HCT116 (cell line): ENCODE results near the gene P2RY12.

Experiments used
- CEBPB ChIP-seq: IDR thresholded peaks from 2 replicates; pipeline ENCODE4 v1.6.1; 2012; ENCODE audit warnings: low read depth
- EZH2 ChIP-seq: fragments of 200-600 bp; sonication (generic); IDR thresholded peaks from 2 replicates; pipeline ENCODE4 v1.6.1; 2017; ENCODE audit warnings: antibody characterized with exemption, mixed run types
- EZH2phosphoT487 ChIP-seq: fragments of 200-600 bp; IDR thresholded peaks from 2 replicates; pipeline ENCODE4 v1.6.1; 2018; ENCODE audit warnings: antibody characterized with exemption, borderline replicate concordance
- FOSL1 ChIP-seq: IDR thresholded peaks from 2 replicates; pipeline ENCODE4 v1.6.1; 2012; ENCODE audit warnings: low read depth
- POLR2A ChIP-seq: IDR thresholded peaks from 2 replicates; pipeline ENCODE4 v1.7.0; 2011; ENCODE audit warnings: borderline replicate concordance; ENCODE audit not compliant: insufficient read depth, insufficient read length; ENCODE audit errors: extremely low read depth
- POLR2AphosphoS5 ChIP-seq: IDR thresholded peaks from 2 replicates; pipeline ENCODE4 v1.6.1; 2011; ENCODE audit warnings: mild to moderate bottlenecking, low read depth, low read length, moderate library complexity
- RAD21 ChIP-seq: IDR thresholded peaks from 2 replicates; pipeline ENCODE4 v1.6.1; 2012; ENCODE audit warnings: low read depth, mild to moderate bottlenecking
- SIN3A ChIP-seq: IDR thresholded peaks from 2 replicates; pipeline ENCODE4 v1.6.1; 2012; ENCODE audit warnings: low read depth
- SRF ChIP-seq: IDR thresholded peaks from 2 replicates; pipeline ENCODE4 v1.6.1; 2012; ENCODE audit warnings: low read depth
- YY1 ChIP-seq: IDR thresholded peaks from 2 replicates; pipeline ENCODE4 v1.6.1; 2011; ENCODE audit warnings: low read length, low read depth, moderate library complexity, mild to moderate bottlenecking; ENCODE audit not compliant: insufficient replicate concordance; ENCODE audit errors: extremely low read depth
- TF ChIP-seq, protein P1 (sequence below), 3 experiments: fragments of 200-600 bp in 1 of 3; sonication (generic) in 1 of 3; IDR thresholded peaks in 2 of 3; conservative IDR thresholded peaks in 1 of 3; 2 replicates each; pipeline ENCODE4 v1.5.1; 2012 to 2017; ENCODE audit warnings: low read depth in 2 of 3, low read length in 2 of 3, antibody characterized with exemption in 1 of 3, borderline replicate concordance in 1 of 3, control low read depth in 1 of 3, mild to moderate bottlenecking in 1 of 3, mixed read lengths in 1 of 3, mixed run types in 1 of 3, moderate library complexity in 1 of 3; ENCODE audit not compliant: insufficient read depth in 1 of 3
- TF ChIP-seq, protein P2 (sequence below): IDR thresholded peaks from 2 replicates; pipeline ENCODE4 v1.6.1; 2012; ENCODE audit warnings: low read depth
- TF ChIP-seq, protein P3 (sequence below): IDR thresholded peaks from 2 replicates; pipeline ENCODE4 v1.6.1; 2012

DNA sequence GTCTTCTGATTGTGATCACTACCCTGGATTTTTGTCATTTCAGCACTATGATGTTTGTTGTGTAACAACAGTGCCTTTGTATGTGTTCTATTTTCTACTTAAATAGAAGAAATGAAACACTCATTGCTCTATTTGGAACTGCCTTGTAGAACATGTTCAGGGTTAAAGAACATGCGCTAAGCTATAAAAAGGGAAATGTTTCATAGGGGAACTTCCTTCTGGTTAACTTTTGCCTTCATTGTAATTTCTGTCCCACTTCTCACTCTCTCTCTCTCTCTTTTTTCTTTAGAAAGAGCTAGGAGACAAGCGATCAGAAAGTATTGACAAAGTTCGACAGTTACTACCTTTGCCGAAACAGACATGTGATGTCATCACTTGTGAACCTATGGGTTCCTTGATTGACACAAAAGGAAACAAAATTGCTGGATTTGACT is at the start of gene P2RY12:
- TF ChIP-seq EZH2 (no peak), SIN3A (no peak), SRF (no peak), POLR2A (no peak), YY1 (no peak), RAD21 (no peak), POLR2AphosphoS5 (no peak), CEBPB (no peak), FOSL1 (no peak), EZH2phosphoT487 (no peak)
- TF ChIP-seq, protein P1, sequence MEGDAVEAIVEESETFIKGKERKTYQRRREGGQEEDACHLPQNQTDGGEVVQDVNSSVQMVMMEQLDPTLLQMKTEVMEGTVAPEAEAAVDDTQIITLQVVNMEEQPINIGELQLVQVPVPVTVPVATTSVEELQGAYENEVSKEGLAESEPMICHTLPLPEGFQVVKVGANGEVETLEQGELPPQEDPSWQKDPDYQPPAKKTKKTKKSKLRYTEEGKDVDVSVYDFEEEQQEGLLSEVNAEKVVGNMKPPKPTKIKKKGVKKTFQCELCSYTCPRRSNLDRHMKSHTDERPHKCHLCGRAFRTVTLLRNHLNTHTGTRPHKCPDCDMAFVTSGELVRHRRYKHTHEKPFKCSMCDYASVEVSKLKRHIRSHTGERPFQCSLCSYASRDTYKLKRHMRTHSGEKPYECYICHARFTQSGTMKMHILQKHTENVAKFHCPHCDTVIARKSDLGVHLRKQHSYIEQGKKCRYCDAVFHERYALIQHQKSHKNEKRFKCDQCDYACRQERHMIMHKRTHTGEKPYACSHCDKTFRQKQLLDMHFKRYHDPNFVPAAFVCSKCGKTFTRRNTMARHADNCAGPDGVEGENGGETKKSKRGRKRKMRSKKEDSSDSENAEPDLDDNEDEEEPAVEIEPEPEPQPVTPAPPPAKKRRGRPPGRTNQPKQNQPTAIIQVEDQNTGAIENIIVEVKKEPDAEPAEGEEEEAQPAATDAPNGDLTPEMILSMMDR (IDR thresholded peaks at IDR 0.05 in 2 of 3, conservative IDR thresholded peaks at IDR 0.05 in 1 of 3; ENCODE audit: borderline replicate concordance in 1 of 3, insufficient read depth in 1 of 3, low read depth in 2 of 3, low read length in 2 of 3), result no peak
- TF ChIP-seq, protein P2, sequence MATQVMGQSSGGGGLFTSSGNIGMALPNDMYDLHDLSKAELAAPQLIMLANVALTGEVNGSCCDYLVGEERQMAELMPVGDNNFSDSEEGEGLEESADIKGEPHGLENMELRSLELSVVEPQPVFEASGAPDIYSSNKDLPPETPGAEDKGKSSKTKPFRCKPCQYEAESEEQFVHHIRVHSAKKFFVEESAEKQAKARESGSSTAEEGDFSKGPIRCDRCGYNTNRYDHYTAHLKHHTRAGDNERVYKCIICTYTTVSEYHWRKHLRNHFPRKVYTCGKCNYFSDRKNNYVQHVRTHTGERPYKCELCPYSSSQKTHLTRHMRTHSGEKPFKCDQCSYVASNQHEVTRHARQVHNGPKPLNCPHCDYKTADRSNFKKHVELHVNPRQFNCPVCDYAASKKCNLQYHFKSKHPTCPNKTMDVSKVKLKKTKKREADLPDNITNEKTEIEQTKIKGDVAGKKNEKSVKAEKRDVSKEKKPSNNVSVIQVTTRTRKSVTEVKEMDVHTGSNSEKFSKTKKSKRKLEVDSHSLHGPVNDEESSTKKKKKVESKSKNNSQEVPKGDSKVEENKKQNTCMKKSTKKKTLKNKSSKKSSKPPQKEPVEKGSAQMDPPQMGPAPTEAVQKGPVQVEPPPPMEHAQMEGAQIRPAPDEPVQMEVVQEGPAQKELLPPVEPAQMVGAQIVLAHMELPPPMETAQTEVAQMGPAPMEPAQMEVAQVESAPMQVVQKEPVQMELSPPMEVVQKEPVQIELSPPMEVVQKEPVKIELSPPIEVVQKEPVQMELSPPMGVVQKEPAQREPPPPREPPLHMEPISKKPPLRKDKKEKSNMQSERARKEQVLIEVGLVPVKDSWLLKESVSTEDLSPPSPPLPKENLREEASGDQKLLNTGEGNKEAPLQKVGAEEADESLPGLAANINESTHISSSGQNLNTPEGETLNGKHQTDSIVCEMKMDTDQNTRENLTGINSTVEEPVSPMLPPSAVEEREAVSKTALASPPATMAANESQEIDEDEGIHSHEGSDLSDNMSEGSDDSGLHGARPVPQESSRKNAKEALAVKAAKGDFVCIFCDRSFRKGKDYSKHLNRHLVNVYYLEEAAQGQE, result no peak
- TF ChIP-seq, protein P3, sequence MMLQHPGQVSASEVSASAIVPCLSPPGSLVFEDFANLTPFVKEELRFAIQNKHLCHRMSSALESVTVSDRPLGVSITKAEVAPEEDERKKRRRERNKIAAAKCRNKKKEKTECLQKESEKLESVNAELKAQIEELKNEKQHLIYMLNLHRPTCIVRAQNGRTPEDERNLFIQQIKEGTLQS, result no peak
